GM12878 (cell line): ENCODE results near the gene PPP1R7. TPM values are rescaled to one million over a fixed set of nuclear protein-coding genes. Genes with fewer than 3 reads are reported as not detected.

Source experiments
- CREB1 ChIP-seq: IDR thresholded peaks from 2 replicates; pipeline ENCODE4 v1.6.1; 2012; ENCODE audit warnings: low read depth, mild to moderate bottlenecking, inconsistent platforms
- DPF2 ChIP-seq: fragments of 450-650 bp; IDR thresholded peaks from 2 replicates; pipeline ENCODE4 v1.6.1; 2017; ENCODE audit warnings: mild to moderate bottlenecking
- E2F8 ChIP-seq: fragments of 450-650 bp; IDR thresholded peaks from 2 replicates; pipeline ENCODE4 v1.6.1; 2018; ENCODE audit warnings: mild to moderate bottlenecking, low read depth, moderate library complexity; ENCODE audit not compliant: partially characterized antibody
- MEF2B ChIP-seq: fragments of 450-650 bp; IDR thresholded peaks from 2 replicates; pipeline ENCODE4 v1.6.1; 2018; ENCODE audit warnings: mild to moderate bottlenecking, moderate library complexity; ENCODE audit not compliant: partially characterized antibody, poor library complexity, severe bottlenecking
- MYC ChIP-seq: IDR thresholded peaks from 2 replicates; pipeline ENCODE4 v1.6.1; 2011; ENCODE audit warnings: mild to moderate bottlenecking, low read length, moderate library complexity, inconsistent platforms; ENCODE audit not compliant: insufficient read depth, insufficient replicate concordance, insufficient read length, severe bottlenecking
- NBN ChIP-seq: fragments of 450-650 bp; IDR thresholded peaks from 2 replicates; pipeline ENCODE4 v1.6.1; 2016
- POLR2A ChIP-seq: IDR thresholded peaks from 2 replicates; pipeline ENCODE4 v1.6.1; 2011; ENCODE audit warnings: low read depth, mild to moderate bottlenecking, low read length
- RUNX3 ChIP-seq: IDR thresholded peaks from 2 replicates; pipeline ENCODE4 v1.6.1; 2012; ENCODE audit warnings: low read length, inconsistent platforms
- SIN3A ChIP-seq: IDR thresholded peaks from 2 replicates; pipeline ENCODE4 v1.6.1; 2012; ENCODE audit warnings: low read depth, low read length, improper control_type of control experiment
- SMARCA5 ChIP-seq: fragments of 450-650 bp; IDR thresholded peaks from 2 replicates; pipeline ENCODE4 v1.6.1; 2017; ENCODE audit warnings: mild to moderate bottlenecking
- STAT3 ChIP-seq: IDR thresholded peaks from 2 replicates; pipeline ENCODE4 v1.6.1; 2011; ENCODE audit warnings: low read depth, low read length, improper control_type of control experiment
- USF1 ChIP-seq: IDR thresholded peaks from 2 replicates; pipeline ENCODE4 v1.6.1; 2011; ENCODE audit warnings: borderline replicate concordance, low read depth, mild to moderate bottlenecking, moderate library complexity, mixed read lengths, low read length; ENCODE audit not compliant: insufficient read depth; ENCODE audit errors: extremely low read length
- YBX1 ChIP-seq: fragments of 450-650 bp; IDR thresholded peaks from 2 replicates; pipeline ENCODE4 v1.6.1; 2016; ENCODE audit warnings: antibody characterized with exemption
- ZBTB11 ChIP-seq: fragments of 450-650 bp; formaldehyde crosslinking; IDR thresholded peaks from 2 replicates; pipeline ENCODE4 v1.5.0; 2022; ENCODE audit warnings: mild to moderate bottlenecking, missing genetic modification characterization
- ZSCAN29 ChIP-seq: fragments of 450-650 bp; IDR thresholded peaks from 2 replicates; pipeline ENCODE4 v1.6.1; 2017; ENCODE audit warnings: mild to moderate bottlenecking, moderate library complexity
- polyA plus RNA-seq, 11 experiments: library from polyadenylated mRNA; depleted of rRNA in 4 of 11; unstranded in 6 of 11; stranded (reverse) in 5 of 11; fragments of >200 nt; fragmentation: Nextera tagmentation in 4 of 11; fragmentation: Illumina TruSeq in 1 of 11; extraction: Ambion mirVana in 4 of 11; extraction: Trizol in 1 of 11; gene quantifications; 1 replicate in 1 of 11; 2 replicates in 10 of 11; pipeline versions ENCODE4 v1.2.1 to v1.2.3, GENCODE V29; 2011 to 2016; ENCODE audit warnings: inconsistent platforms in 2 of 11, missing spikeins in 2 of 11, low read depth in 1 of 11
- total RNA-seq, 4 experiments: library from RNA; depleted of rRNA in 3 of 4; stranded (reverse); fragments of >200 nt in 3 of 4; fragmentation: Illumina TruSeq in 1 of 4; extraction: Trizol in 1 of 4; gene quantifications; 2 replicates each; pipeline versions ENCODE4 v1.2.1 to v1.2.3, GENCODE V29; 2013 to 2021
- TF ChIP-seq, protein P1 (sequence below), 3 experiments: IDR thresholded peaks in 2 of 3; conservative IDR thresholded peaks in 1 of 3; 2 replicates each; pipeline ENCODE4 v1.5.1; 2011; ENCODE audit warnings: low read depth in 3 of 3, low read length in 3 of 3, mild to moderate bottlenecking in 3 of 3, control low read depth in 2 of 3, moderate library complexity in 2 of 3, inconsistent platforms in 1 of 3, mixed read lengths in 1 of 3; ENCODE audit not compliant: control insufficient read depth in 2 of 3, insufficient read depth in 1 of 3; ENCODE audit errors: extremely low read depth in 1 of 3
- TF ChIP-seq, protein P2 (sequence below): IDR thresholded peaks from 2 replicates; pipeline ENCODE4 v1.6.1; 2011; ENCODE audit warnings: mild to moderate bottlenecking, low read depth, low read length, moderate library complexity; ENCODE audit not compliant: insufficient replicate concordance
- TF ChIP-seq, protein P3 (sequence below): IDR thresholded peaks from 2 replicates; pipeline ENCODE4 v1.6.1; 2012; ENCODE audit warnings: low read depth, low read length, improper control_type of control experiment

Gene PPP1R7
- total and polyA plus RNA-seq, 10 of the 15 experiments (the other 5 are each of a cell fraction or from before 2014, with no cell fraction given): 78.5 to 174 (median 93.7) TPM

DNA sequence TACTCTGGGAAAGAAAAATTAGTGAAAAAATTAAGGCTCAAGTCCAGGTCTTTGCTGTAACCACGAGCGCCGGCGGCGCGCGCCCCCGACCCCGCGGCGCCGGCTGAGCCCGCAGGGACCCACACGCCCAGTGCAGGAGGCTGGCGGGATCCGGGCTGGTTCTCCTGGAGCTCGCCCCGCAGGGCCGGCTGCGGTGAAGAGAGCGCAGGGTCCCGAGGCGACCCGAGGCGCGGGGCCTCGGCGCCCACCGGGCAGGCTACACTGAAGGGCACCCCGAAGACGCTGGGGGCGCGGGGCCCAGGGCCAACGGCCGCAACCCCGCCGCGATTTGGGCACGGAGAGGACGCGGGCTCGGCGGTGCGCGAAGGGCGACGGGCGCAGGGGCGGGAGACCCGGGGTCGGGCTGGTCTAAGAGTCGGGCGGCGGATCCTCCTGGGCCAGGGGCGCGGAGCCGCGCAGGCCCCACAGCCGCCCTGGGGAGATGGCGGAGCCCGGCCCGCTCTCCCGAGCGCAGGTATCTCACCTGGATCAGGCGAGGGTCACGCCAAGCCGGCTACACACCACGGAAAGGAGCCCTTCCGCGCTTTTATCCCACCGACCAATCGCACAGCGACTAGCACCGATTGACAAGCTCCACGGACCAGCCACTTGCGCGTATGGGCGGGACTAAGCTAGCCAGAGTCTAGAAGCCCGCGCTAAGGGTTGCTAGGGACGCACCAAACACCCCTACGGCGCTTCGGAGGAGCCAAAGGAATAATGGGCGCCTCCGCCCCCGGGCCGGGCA is 1.2 kb upstream of the PPP1R7 start, which contains the start of gene PASK (continued):
- TF ChIP-seq, protein P1, sequence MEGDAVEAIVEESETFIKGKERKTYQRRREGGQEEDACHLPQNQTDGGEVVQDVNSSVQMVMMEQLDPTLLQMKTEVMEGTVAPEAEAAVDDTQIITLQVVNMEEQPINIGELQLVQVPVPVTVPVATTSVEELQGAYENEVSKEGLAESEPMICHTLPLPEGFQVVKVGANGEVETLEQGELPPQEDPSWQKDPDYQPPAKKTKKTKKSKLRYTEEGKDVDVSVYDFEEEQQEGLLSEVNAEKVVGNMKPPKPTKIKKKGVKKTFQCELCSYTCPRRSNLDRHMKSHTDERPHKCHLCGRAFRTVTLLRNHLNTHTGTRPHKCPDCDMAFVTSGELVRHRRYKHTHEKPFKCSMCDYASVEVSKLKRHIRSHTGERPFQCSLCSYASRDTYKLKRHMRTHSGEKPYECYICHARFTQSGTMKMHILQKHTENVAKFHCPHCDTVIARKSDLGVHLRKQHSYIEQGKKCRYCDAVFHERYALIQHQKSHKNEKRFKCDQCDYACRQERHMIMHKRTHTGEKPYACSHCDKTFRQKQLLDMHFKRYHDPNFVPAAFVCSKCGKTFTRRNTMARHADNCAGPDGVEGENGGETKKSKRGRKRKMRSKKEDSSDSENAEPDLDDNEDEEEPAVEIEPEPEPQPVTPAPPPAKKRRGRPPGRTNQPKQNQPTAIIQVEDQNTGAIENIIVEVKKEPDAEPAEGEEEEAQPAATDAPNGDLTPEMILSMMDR (IDR thresholded peaks at IDR 0.05 in 2 of 3, conservative IDR thresholded peaks at IDR 0.05 in 1 of 3; ENCODE audit: control insufficient read depth in 2 of 3, extremely low read depth in 1 of 3, insufficient read depth in 1 of 3, low read depth in 3 of 3, low read length in 3 of 3): no peak
- TF ChIP-seq ZSCAN29 (no peak), STAT3 (no peak), NBN (no peak), POLR2A (peak; percentile 67), MEF2B (no peak), ZBTB11 (CRISPR knock-in tag) (no peak), MYC (no peak), DPF2 (peak; percentile 64), E2F8 (peak; percentile 79), YBX1 (no peak), RUNX3 (peak; percentile 56), USF1 (no peak), CREB1 (0 out of 2 replicates have a peak, but pooled peaks have one; percentile 33), SIN3A (peak; percentile 98), SMARCA5 (no peak)
- TF ChIP-seq, protein P2, sequence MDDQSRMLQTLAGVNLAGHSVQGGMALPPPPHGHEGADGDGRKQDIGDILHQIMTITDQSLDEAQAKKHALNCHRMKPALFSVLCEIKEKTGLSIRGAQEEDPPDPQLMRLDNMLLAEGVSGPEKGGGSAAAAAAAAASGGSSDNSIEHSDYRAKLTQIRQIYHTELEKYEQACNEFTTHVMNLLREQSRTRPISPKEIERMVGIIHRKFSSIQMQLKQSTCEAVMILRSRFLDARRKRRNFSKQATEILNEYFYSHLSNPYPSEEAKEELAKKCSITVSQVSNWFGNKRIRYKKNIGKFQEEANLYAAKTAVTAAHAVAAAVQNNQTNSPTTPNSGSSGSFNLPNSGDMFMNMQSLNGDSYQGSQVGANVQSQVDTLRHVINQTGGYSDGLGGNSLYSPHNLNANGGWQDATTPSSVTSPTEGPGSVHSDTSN: peak; percentile 95
- TF ChIP-seq, protein P3, sequence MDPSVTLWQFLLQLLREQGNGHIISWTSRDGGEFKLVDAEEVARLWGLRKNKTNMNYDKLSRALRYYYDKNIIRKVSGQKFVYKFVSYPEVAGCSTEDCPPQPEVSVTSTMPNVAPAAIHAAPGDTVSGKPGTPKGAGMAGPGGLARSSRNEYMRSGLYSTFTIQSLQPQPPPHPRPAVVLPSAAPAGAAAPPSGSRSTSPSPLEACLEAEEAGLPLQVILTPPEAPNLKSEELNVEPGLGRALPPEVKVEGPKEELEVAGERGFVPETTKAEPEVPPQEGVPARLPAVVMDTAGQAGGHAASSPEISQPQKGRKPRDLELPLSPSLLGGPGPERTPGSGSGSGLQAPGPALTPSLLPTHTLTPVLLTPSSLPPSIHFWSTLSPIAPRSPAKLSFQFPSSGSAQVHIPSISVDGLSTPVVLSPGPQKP: no peak
